ENCODE measurements around the gene NCAM2.

Gene NCAM2

DNA sequence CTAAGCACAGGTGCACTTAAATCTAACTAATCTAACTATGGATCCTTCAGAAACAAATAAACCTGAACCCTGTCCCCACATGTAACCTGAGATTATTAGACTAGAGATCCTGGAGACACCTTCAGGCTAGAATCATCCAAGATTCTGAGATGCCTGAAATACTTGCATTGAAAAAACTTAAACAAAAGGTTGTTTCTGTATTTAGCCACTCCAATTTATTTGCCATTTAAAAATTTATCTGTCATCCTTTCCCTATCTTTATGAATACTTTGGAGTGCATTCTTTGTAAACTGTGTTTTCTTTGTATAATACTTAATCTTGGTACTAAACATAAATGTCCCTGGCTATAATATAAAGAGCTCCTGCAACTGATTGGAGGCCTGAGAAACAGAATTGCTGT lies 270.7 kb downstream of the NCAM2 start:
- Histone ChIP-seq H3K4me3 (ENCODE audit: low read depth, low read length, poor library complexity, severe bottlenecking) (no peak overlapping the region), H3K79me2 (ENCODE audit: insufficient read depth, low read length) (no peaks in the 10 kb centered on the region), H3K27ac (ENCODE audit: low read depth, low read length, poor library complexity, severe bottlenecking) (no peak overlapping the region), H3K4me2 (ENCODE audit: low read length) (no peak overlapping the region), H3K9me2 (ENCODE audit: low read depth, low read length) (no peaks in the 10 kb centered on the region), H3F3A (ENCODE audit: insufficient read depth, low read length) (no peaks in the 10 kb centered on the region), H3K9me3 (ENCODE audit: low read length) (no peaks in the 10 kb centered on the region), H2AFZ (ENCODE audit: low read length) (no peak overlapping the region), H4K20me1 (ENCODE audit: insufficient read depth, low read length) (no peaks in the 10 kb centered on the region), H3K27me3 (ENCODE audit: insufficient read depth, low read length) (no peaks in the 10 kb centered on the region), H3K36me3 (ENCODE audit: insufficient read depth, low read length) (no peaks in the 10 kb centered on the region), H3K9ac (ENCODE audit: low read length) (no peak overlapping the region), H3K4me1 (ENCODE audit: insufficient read depth, low read length, severe bottlenecking) (no peaks in the 10 kb centered on the region)
- TF ChIP-seq, protein P1, sequence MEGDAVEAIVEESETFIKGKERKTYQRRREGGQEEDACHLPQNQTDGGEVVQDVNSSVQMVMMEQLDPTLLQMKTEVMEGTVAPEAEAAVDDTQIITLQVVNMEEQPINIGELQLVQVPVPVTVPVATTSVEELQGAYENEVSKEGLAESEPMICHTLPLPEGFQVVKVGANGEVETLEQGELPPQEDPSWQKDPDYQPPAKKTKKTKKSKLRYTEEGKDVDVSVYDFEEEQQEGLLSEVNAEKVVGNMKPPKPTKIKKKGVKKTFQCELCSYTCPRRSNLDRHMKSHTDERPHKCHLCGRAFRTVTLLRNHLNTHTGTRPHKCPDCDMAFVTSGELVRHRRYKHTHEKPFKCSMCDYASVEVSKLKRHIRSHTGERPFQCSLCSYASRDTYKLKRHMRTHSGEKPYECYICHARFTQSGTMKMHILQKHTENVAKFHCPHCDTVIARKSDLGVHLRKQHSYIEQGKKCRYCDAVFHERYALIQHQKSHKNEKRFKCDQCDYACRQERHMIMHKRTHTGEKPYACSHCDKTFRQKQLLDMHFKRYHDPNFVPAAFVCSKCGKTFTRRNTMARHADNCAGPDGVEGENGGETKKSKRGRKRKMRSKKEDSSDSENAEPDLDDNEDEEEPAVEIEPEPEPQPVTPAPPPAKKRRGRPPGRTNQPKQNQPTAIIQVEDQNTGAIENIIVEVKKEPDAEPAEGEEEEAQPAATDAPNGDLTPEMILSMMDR (IDR thresholded peaks at IDR 0.05; ENCODE audit: low read length) = no peak
- TF ChIP-seq EZH2 (IDR thresholded peaks at IDR 0.05; ENCODE audit: borderline replicate concordance, low read length) = no peak

DNA sequence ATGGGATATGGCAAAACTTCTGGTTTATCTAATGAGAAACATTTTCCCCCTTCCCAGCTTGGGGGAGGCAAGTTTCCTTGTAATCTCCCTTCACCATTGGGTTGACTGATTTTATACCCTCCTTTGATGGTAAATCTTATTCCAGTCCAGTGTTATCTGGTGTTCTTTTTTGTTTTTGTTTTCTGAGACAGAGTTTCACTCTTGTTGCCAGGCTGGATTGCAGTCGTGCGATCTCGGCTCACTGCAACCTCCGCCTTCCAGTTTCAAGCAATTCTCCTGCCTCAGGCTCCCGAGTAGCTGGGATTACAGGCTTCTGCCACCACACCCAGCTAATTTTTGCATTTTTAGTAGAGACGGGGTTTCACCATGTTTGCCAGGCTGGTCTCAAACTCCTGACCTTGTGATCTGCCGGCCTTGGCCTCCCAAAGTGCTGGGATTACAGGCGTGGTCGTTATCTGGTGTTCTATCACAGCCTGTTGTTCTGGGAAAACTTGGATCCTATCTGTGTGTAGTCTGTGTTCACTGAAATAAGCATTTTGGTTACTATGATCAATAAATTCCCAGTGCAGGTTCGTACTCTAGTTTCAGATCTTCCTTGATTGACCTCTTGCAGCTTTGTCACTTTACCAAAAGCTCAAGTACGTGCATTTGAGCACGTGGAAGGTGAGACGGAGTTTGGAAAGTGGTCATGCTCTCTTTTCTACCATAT lies 281.1 kb downstream of the NCAM2 start:
- no peak for TF ChIP-seq EZH2 (IDR thresholded peaks at IDR 0.05; ENCODE audit: borderline replicate concordance, low read length)
- TF ChIP-seq, protein P1 (IDR thresholded peaks at IDR 0.05; ENCODE audit: low read length) = no peak
- Histone ChIP-seq H3K4me3 (ENCODE audit: low read depth, low read length, poor library complexity, severe bottlenecking) (no peak overlapping the region), H4K20me1 (ENCODE audit: insufficient read depth, low read length) (no peaks in the 10 kb centered on the region), H3K79me2 (ENCODE audit: insufficient read depth, low read length) (no peaks in the 10 kb centered on the region), H3K27me3 (ENCODE audit: insufficient read depth, low read length) (no peaks in the 10 kb centered on the region), H3K27ac (ENCODE audit: low read depth, low read length, poor library complexity, severe bottlenecking) (no peak overlapping the region), H3K9ac (ENCODE audit: low read length) (no peak overlapping the region), H3K9me2 (ENCODE audit: low read depth, low read length) (no peaks in the 10 kb centered on the region), H3K36me3 (ENCODE audit: insufficient read depth, low read length) (no peaks in the 10 kb centered on the region), H3K4me1 (ENCODE audit: insufficient read depth, low read length, severe bottlenecking) (no peaks in the 10 kb centered on the region), H2AFZ (ENCODE audit: low read length) (no peak overlapping the region), H3F3A (ENCODE audit: insufficient read depth, low read length) (no peaks in the 10 kb centered on the region), H3K9me3 (ENCODE audit: low read length) (no peaks in the 10 kb centered on the region), H3K4me2 (ENCODE audit: low read length) (no peak overlapping the region)

DNA sequence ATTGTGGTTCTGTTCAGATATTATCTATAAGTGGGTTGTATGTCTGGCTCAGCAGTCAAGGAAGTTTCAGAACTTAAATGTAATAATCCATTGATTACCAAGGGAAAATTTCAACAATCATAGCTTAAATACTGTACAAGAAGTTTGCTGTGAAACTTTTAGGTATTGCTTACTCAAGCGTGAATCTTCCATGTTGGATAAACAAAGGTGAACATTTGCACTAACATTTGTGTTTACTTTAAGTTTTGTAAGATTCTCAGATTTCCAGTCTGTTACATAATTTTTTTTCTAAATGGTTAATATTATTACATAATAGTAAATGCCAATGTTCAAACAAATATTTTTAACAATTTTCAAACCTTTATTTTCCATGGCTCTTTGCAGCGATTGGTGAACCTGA lies 285.6 kb downstream of the NCAM2 start:
- no peaks in the 10 kb centered on the region for H3K9me3 ChIP-seq (ENCODE audit: low read length)
- no peaks in the 10 kb centered on the region for H3K36me3 ChIP-seq (ENCODE audit: insufficient read depth, low read length)
- no peak overlapping the region for H3K4me3 ChIP-seq (ENCODE audit: low read depth, low read length, poor library complexity, severe bottlenecking)
- no peaks in the 10 kb centered on the region for H3K9me2 ChIP-seq (ENCODE audit: low read depth, low read length)
- no peak for TF ChIP-seq EZH2 (IDR thresholded peaks at IDR 0.05; ENCODE audit: borderline replicate concordance, low read length)
- TF ChIP-seq, protein P1 (IDR thresholded peaks at IDR 0.05; ENCODE audit: low read length) = no peak
- no peaks in the 10 kb centered on the region for H3K79me2 ChIP-seq (ENCODE audit: insufficient read depth, low read length)
- no peaks in the 10 kb centered on the region for H4K20me1 ChIP-seq (ENCODE audit: insufficient read depth, low read length)
- H3K4me2 ChIP-seq (ENCODE audit: low read length) = no peak overlapping the region
- H3K27ac ChIP-seq (ENCODE audit: low read depth, low read length, poor library complexity, severe bottlenecking) = no peak overlapping the region
- no peaks in the 10 kb centered on the region for H3K4me1 ChIP-seq (ENCODE audit: insufficient read depth, low read length, severe bottlenecking)
- H3K27me3 ChIP-seq (ENCODE audit: insufficient read depth, low read length) = no peaks in the 10 kb centered on the region
- H3F3A ChIP-seq (ENCODE audit: insufficient read depth, low read length) = no peaks in the 10 kb centered on the region
- no peak overlapping the region for H2AFZ ChIP-seq (ENCODE audit: low read length)
- no peak overlapping the region for H3K9ac ChIP-seq (ENCODE audit: low read length)

Measured in OCI-LY1 (cell line).